ENCODE measurements around the gene SHOC2.

- TF ChIP-seq CTCF (conservative IDR thresholded peaks at IDR 0.05; ENCODE audit: low read depth in 2 of 2) (no peak), EZH2 (IDR thresholded peaks at IDR 0.05; ENCODE audit: low read depth, unreplicated experiment) (no peak)
Observed at GRCh38 chr10:110901954-110902819, 17.2 kb upstream of the SHOC2 start.
